Dermis blood vessel endothelial cell (primary cell): Measurements from ENCODE around the gene NIN. TPM values are rescaled to one million over a fixed set of nuclear protein-coding genes. Genes with fewer than 3 reads are reported as not detected.
A peak's percentile ranks its signal among the peaks of the same experiment; 100 is the strongest.

Experiments
- DNase-seq: peaks from one replicate; pipeline ENCODE4 v3.0.0; 2010
- total RNA-seq: library from RNA; depleted of rRNA; stranded (reverse); fragments of >200 nt; gene quantifications from 2 replicates; pipeline ENCODE4 v1.2.3, GENCODE V29; 2014

The NIN gene
- total RNA-seq, 1 donor from 2014 or later = 45.6 TPM

DNA sequence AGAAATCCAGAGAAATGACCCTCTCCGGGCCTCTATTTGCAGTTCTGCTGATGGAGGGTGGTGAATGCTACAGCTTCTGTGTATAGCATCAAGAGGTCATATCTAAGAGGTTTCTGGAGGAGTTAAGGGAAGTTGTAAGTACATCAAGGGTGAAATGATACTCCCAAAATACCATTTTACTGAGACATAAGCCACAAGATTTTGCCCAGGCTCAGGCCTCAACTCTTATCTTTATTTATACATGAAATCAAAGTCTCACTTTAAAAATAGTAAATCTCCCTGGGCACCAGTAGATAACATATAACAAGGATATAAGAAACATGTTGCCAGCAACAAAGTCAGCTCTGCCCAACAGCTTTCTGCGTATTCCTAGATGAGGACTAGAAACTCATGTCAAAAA, 40.4 kb downstream of the NIN start:
- no peak for DNase-seq

DNA sequence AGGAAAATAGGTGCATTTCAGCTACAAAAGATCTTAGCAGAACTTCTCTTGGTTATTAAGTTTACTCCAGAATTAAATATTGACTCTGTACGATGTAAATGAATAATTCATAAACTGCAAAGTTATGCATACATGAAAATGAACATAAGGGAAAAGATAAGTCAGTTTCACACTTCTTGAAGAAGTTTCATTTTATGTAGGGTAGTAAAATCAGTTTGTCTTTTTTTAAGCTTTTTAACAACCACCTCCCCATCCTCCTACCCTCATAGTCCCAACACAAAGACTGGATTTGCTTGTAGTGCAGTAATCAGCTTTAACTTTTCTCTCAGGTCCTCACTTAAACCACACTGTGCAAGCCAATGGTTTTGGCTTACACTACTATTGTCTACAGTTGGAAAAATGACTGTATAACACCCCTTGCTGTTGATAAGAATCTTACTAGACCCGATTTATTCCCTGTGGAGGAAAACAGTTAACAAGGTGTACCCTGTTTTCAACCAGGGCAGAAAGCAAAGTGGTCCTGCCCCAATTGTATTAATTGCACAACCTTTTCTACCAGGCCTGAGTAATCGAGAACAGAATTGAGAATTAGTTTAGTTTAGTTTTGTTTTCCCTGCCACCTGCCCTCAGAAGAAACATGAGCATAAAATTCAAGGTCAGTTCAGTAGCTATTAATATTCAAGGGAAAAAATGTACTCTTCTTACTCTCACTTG, 44.1 kb downstream of the NIN start:
- peak; percentile 33 for DNase-seq

DNA sequence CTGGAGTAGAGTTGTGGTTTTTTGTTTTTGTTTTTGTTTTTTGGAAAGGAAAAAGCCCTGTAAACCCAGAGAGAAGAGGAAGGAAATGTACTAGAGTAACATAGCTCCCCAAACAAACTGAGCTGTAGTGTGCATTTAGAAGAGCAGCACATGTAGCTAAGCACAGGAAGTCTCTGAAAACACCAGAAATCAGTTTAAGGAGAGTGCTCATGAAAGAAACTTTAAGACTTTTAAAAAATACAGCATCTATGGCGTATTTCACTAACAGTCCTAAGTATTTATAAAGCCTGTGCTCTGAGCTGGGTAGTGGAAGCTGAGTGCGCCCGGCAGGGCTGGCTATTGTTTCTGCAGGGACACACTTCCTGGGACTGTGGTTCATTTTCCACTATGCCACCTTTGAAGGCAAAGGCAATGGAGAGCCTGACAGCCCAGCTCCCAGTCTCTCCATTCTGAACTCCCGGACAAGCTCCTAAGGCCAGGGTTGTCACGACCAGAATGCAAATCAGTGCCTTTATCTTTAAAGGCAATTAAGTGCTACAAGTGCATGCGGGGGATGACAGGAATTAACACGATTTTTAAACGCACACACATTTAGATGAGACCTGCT, 45.4 kb downstream of the NIN start:
- peak; percentile 28 for DNase-seq

DNA sequence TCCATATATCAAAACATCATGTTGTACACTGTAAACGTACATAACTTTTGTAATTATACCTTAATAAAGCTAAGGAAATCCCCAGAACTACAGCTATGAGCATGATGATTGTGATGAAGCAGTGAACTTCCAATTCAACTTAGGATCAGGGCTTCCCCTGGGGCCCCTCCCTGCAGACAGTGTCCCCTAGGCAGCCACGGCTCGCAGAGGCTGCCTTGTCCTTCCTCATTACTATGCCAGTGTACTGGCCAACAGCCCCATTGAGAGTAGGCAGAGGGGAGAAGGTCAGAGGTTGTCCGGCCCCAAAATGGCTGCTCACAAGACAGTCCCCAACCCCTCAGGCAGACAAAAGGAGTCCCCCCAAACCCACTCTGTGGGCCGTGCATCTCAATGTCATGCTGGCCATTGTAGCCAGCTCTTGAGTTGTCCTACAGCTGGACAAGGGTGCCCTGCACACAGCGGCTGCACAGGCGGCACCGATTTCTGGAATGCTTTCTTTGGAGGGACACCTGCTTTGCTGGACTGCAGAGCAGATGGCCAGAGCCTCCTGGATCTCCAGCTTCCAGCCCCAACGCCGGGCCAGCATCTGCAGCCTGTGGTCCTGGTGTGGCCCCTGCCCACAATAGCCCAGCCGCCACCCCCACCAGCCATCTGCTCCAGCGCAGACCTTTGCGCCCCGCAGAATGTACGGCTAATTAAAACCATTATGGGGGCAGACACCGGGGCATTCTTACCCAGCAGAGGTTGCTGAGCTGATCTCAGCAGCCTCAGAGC, 46.1 kb downstream of the NIN start:
- no peak for DNase-seq

DNA sequence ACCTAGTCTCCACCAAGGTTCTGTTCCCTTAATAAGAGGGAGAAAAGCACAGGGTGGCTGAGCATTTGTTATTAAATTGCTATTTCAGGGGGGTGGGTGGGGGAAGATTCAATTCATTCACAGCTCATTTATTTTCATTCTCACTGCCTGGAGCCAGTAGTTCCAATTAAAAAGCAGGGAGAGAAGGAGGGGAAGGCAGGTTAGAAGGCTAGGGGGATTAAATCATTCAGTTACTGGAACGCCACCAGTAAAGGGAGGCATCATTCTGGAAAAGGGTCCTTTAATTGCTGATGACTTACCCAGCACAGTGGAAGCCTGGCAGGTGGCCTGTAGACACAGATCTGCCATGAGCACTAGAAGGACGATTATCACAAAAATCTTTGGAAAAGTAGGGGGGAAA, 47.4 kb downstream of the NIN start:
- no peak for DNase-seq

DNA sequence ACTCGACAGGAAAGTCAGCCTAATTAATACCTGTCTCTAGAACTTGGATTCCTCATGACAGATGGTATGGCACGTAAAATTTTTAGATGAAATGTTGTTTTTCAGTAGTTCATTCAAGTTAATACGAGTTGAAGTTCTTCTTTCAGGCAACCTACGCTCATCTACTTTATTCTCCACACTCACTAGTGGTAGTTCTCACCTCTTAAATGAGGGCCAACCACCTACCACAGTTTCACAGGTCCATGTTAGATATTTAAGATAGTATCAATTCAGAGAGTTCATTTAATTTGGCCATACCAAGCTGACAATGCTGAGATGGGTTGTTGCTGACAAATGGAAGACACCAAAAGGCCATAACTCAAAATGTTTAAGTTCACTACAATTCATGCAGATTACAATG, 50.6 kb downstream of the NIN start:
- DNase-seq = no peak

DNA sequence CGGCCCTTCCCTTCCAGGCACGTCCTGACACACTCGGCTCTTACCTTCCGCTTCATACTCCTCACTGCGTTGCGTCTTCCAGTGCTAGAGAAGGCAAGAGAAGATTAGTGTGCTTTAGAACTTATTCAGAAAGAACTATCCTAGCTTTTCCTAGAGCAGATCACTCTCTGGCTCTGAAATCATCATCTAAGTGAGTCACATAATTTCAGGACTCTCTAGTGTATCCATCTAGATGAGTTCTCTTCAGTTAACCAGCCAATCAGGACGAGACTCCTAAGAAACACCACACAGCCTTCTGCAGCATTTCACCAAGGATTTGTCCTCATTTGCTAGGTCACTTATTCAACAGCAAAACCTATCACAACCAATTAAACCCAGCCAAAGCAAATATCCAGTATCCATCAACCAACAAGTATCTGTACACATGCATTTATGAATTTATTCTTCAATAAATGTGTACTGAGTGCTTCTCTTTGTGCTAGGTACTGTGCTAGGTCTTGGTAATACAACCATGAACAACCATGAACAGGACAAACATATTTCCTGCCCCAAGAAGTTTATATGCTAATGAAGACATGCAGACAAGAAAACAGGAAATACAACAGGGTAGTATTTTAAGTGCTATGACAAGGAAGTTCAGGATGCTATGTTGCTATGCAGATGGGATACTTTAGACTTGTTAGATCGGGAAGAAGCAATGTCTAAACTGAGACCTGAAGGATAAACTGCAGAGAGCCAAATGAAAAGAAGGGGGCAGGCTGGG, 52.1 kb downstream of the NIN start:
- DNase-seq = no peak

DNA sequence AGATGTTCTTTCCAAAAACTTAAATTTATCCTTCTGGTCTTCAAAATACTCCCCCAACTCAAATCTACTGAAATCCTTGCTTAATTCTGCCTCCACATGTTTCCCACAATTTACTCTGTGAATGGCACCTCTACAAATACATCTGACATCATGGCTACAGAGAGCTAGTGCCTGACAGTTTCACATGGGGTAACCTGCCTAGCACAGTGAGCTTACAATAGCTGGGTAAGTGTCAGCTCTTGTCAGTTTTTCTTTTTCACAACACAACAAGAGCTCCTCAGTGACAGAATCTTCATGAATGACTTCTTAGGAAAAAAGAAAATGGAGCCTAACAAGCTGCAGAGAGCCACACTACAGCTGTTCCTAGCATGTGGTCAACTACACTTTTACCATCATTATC, 54.4 kb downstream of the NIN start:
- no peak for DNase-seq

DNA sequence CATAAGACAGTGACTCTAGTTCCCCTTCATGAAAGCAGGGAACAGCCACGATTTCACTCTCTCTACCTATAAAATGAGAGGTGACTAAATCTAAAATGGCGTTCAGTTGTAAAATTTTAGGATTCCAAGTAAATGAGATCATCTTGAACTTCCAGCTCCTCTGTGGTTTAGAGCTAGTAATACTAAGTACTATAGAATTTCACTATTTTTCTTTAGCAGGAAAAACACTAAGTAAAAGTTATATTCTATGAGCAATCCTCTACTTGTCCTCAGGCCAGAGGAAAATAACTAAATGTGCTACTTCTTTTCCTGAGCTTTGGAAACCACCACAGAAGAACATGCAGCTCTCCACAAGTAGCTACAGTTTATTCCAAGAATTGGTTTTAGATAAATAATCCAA, 55.6 kb downstream of the NIN start:
- peak; percentile 60 for DNase-seq

DNA sequence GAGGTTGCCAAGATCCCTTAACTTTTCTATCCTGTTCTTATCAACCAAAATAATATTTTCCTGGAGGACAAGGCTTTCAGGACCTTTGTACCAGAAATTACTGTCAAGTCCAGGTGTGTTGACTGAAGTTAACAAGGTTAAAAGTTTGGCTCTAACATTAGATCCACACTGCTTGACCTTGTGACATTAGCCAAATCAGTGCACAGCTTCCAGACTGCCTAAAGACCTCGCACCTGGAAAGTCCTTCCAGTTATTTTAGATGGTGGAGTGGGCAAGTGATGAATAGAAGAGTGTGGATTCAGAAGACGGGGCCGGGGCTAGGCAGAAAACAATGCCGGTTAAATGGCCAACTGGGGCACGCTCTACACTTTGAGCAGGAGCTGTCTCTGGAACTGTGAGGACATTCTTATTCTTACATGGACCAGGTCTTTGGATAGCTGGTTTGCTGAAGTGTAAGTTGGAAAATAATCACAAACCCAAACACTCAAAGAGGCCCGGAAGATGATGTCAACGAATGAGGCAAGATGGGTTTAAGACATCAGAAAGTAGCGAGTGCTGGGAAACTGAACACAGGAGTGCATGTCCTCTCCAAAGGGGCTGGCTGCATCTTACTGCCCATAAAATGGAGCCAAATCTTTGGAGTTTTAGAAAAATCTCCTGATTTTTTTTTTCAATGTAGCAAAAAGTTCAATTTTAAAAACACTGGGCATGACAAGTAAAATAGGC, 56.3 kb downstream of the NIN start:
- peak; percentile 14 for DNase-seq

DNA sequence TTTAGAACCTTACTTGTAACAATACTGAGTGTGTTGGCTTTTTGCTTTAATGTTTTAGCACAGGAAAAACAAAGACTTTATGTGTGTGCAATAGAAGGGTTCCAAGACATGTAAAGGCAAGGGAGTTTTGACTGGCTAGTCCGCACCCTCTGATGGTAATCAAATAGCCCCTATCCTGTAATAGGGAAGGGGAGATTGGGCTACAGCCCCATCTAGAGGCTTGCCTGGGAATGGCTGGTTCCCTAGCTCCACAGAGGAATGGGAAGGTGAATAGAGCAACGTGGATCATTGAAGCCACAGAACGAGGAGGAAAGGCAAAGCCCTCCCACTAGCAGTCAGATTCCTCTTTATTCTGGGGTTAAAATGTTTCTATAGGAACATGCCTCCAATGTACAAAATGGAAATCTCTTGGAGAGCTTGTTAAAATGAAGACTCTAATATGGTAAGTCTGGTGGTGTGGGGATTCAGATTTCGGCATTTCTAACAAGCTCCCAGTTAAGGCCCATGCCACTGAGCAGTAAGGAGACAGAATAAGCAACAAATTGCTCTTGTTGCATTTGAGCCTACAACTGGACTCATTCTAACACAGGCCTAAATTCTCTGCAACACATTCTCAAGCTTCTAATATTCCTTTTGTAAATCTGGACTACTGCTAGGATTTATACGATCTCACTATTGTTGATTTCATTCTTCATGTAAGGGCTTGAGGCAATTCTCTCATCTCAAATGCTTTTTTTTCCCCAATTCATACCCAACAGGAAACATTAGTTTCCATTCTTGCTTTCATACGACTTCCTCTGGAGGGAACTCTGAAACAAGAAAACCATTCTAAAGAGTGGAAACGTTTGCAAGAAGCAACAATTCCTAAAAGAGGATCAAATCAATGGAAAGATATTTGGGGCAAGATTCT, 57.1 kb downstream of the NIN start:
- DNase-seq = peak; percentile 70

DNA sequence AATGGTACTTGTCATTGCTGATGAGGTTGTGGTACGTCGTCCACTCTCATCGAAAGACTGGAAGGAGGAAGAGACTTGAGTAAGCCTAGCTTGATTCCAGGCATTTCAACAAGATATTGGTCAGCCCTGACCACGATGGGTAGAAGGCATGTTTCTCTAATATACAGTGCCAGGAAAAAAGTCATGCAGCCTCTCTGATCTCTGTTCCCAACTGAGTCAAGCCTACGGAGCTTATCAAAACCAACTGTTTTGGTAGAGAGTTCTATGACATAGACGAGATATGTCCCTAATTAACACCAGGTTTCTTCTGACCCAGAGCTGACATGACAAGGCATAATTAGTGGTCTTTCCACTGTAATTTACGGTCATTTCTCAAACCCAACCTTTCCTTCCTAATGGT, 58.5 kb downstream of the NIN start:
- DNase-seq = no peak

DNA sequence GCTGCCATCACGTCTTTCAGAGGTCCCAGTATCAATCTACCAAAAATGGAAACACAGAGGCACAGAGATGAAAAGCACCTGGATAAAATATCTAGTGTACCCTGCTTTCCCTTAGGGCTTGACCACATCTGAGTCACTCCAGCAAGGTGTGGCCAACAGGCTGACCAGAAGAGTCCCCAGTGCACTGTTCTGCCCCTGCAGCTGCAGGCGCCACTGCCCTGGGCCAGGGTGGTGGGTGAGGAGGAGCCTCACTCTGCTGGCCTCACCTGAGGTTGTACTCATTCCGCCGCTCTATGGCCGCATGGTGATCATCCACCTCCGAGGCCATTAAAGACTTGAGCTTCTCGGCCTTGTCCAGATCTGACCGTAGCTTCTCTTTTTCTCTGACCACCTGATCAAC, 60.4 kb downstream of the NIN start:
- DNase-seq = no peak

DNA sequence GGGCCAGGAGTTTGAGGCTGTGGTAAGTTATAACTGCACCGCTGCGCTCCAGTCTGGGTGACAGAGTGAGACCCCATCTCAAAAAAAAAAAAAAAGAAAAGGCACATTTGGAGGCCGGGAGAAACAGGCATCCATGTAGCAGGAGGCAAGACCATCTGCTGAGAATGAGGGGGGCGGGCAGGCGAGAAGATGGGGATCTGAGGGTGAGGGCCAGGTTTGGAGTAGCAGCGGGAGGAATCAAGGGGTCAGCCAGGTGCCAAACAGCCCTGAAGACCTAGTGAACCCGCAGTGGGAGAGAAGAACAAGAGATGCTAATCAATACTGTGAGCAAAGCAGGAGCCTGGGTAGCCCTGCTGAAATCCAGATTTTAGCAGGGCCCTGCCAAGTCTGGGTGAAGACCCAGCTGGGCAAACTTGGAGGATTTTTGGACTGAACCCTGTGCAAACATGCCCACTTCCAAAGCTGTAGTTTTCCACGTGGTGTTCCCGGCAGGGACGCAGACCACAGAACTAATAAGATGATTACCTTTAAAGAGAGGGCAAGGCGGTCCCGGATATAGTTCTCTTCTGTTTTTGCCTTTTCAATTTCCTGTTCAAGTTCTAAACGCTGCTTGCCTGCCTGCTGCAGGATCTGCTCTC, 61.0 kb downstream of the NIN start:
- no peak for DNase-seq

DNA sequence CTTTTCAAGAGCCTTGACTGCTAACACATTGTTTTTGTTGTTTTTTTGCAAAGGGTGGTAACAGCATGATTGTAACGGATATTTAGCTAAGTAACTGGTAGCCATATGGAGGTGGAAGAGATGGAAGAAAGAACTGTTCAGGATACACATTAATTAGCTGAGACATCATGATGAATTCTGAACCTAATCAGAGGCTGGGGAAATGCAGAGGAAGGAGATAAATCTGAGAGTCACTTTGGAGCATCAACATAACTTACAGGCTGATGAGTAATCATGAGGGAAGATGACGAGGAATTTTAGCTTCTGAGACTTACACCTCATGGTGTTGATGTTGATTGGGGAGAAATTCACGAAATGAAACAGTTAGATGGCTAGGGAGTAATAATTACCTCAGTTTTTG, 62.3 kb downstream of the NIN start:
- no peak for DNase-seq

DNA sequence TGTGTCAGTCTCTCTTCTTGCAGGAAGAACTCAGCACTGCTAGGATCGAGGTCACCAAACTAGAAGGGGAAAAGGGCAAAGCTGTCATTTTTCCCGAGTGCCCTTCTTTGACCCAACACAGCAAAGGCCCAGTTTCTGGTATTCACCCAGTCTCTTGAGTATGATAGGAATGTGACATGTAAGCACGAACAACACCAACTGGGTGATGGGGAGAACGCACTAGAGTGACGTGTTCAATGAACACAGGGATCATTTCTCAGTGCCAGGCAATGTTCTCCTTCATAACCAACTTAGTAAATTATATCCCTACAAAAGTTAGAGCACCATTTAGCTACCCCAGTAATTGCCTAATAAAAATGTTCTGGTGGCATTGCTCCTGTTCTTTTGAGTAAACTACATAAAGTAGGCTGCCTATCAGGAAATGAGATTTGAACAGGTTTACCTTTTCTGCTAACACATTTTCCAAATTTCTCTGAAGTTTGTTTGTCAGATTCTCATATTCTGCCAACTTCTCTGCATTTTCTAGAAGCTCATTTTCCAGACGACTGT, 64.5 kb downstream of the NIN start:
- DNase-seq = no peak

DNA sequence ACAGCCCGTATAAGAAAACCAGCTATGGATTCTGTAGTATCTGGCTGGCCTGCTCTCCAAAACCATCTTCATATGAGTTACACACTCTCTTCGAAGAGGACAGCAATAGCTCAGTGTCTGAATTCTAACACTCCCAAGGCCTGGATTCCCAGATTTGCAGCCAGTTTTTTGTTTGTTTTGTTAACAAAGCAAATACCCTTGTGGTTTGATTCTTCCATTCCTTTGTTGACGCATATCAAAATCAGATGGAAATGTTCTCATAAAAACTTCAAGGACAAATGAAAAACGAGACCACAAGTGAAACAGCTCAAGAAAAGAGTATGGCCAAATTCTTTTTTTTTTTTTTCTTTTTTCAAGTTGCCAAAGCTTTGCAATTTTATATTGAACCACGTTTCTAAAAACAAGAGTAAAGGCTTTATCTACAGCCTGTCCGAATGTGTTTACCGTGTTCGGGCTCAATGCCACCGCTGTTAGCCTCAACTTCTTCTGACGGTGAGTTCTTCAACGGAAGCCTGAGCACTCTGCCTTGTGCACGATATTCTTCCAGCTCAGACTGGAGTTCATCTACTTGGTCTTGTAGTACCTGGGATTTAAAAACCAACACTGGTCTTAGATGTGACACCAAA, 67.5 kb downstream of the NIN start:
- DNase-seq = no peak

DNA sequence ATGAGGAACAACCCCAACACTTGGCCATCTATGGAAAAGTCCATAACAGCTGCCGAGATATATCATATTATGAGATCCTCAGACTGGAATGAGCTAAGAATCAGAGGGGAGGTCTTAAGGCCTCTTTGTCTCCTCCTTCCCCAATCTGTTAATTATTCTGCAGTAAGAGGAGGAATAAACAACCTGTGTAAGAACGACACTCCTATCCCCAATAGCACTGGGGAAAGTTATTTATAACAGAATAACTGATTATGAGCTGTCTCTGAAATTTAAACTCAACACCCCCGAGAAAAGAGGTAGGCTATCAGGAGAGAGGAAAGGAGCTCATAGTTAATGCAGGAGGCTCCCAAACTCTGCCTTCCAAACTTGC, 68.0 kb downstream of the NIN start:
- no peak for DNase-seq

DNA sequence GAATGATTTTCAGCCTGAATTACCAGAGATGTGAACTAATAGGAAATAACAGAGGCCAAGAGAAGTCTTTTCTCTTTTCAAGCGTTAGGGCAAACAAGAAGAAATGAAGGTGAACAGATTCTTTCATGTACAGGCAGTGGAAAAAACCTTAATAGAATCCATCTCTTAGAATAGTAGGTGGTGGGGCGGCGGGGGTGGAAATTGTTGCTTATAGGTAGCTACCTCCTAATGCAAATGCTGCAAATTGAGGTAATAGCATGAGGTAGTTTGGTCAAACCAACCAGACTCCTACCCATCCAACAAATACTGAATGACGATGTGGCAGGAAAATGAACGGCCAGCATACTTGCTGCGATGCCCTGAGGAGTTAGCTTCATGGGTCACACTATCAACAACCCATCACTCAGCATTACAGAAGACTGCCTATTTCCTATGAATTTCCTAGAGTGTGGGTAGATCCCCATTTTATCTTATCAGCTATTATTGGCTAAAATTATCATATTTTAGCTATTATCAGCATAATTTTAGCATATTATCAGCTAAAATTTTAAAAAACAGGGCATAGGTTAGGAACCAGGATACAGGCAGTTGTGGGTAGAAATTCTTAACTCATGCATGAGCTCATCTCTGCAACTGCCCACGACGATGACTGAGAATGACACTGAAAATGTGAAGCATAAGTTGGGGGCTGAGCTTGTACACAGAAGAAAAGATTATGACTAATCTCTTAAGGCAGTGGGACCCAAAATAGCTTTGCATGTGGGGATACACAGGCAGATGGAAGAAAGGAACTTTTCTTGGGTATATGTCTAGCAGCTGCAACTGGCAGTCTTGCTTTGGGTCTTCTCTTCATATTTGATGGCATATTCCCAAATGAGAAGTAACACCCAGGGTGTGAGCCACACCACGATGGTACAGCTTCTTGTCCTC, 68.7 kb downstream of the NIN start:
- DNase-seq = no peak
